Keratinocyte (primary cell): ENCODE results near the gene KRT5. TPM values are rescaled to one million over a fixed set of nuclear protein-coding genes. Genes with fewer than 3 reads are reported as not detected.

Experiments
- DNase-seq: peaks from one replicate; pipeline ENCODE4 v3.0.0-alpha.2; 2011; ENCODE audit warnings: low read depth, missing footprints, low spot score
- FAIRE-seq: peaks from 2 replicates; lab custom pipeline; 2011; peaks lifted over from hg19 to GRCh38; lab: Jason Lieb, UNC
- H2AFZ ChIP-seq: 2 replicates; pipeline ENCODE4 v1.6.0; 2012; ENCODE audit warnings: low read length, control low read depth, inconsistent platforms; ENCODE audit not compliant: control insufficient read depth
- H3K27ac ChIP-seq: 2 replicates; pipeline ENCODE4 v1.5.1; 2011; ENCODE audit warnings: low read length; ENCODE audit not compliant: control insufficient read depth, insufficient read depth
- H3K27me3 ChIP-seq: 3 replicates; pipeline ENCODE4 v1.6.0; 2011; ENCODE audit warnings: low read length; ENCODE audit not compliant: control insufficient read depth, insufficient read depth; ENCODE audit errors: extremely low read depth
- H3K36me3 ChIP-seq, 2 experiments: 2 replicates in 1 of 2; 3 replicates in 1 of 2; pipeline ENCODE4 v1.5.1; 2011; ENCODE audit warnings: low read length in 2 of 2, mild to moderate bottlenecking in 1 of 2; ENCODE audit not compliant: control insufficient read depth in 2 of 2, insufficient read depth in 2 of 2; ENCODE audit errors: extremely low read depth in 1 of 2
- H3K4me1 ChIP-seq: 3 replicates; pipeline ENCODE4 v1.5.1; 2011; ENCODE audit warnings: low read length; ENCODE audit not compliant: control insufficient read depth, insufficient read depth; ENCODE audit errors: extremely low read depth
- H3K4me2 ChIP-seq: 3 replicates; pipeline ENCODE4 v1.6.0; 2011; ENCODE audit warnings: low read depth, low read length; ENCODE audit not compliant: control insufficient read depth, insufficient read depth; ENCODE audit errors: extremely low read depth
- H3K4me3 ChIP-seq, 3 experiments: fragments of 200-600 bp in 1 of 3; sonication (generic) in 1 of 3; 2 replicates in 2 of 3; 3 replicates in 1 of 3; pipeline ENCODE4 v1.5.1; 2011 to 2016; ENCODE audit warnings: low read length in 3 of 3, mild to moderate bottlenecking in 3 of 3, control low read depth in 2 of 3, inconsistent platforms in 1 of 3, low read depth in 1 of 3, mixed read lengths in 1 of 3, mixed run types in 1 of 3, moderate library complexity in 1 of 3; ENCODE audit not compliant: control insufficient read depth in 2 of 3, insufficient read depth in 2 of 3; ENCODE audit errors: extremely low read depth in 1 of 3
- H3K79me2 ChIP-seq: 2 replicates; pipeline ENCODE4 v1.6.0; 2012; ENCODE audit warnings: low read length; ENCODE audit not compliant: control insufficient read depth, insufficient read depth
- H3K9ac ChIP-seq: 3 replicates; pipeline ENCODE4 v1.6.0; 2011; ENCODE audit warnings: low read length; ENCODE audit not compliant: control insufficient read depth, insufficient read depth; ENCODE audit errors: extremely low read depth
- H3K9me1 ChIP-seq: 3 replicates; pipeline ENCODE4 v1.6.0; 2011; ENCODE audit warnings: low read length; ENCODE audit not compliant: control insufficient read depth, insufficient read depth; ENCODE audit errors: extremely low read depth
- H3K9me3 ChIP-seq: 2 replicates; pipeline ENCODE4 v1.5.1; 2012; ENCODE audit warnings: low read depth, low read length; ENCODE audit not compliant: control insufficient read depth
- H4K20me1 ChIP-seq: 3 replicates; pipeline ENCODE4 v1.6.0; 2011; ENCODE audit warnings: low read length; ENCODE audit not compliant: control insufficient read depth, insufficient read depth; ENCODE audit errors: extremely low read depth
- CTCF ChIP-seq, 3 experiments: IDR thresholded peaks in 1 of 3; conservative IDR thresholded peaks in 1 of 3; optimal IDR thresholded peaks in 1 of 3; 2 replicates in 2 of 3; 3 replicates in 1 of 3; pipeline versions ENCODE3 to v1.5.1; 2011; ENCODE audit warnings: low read length in 3 of 3, mild to moderate bottlenecking in 3 of 3, moderate library complexity in 2 of 3, control low read depth in 1 of 3, inconsistent platforms in 1 of 3; ENCODE audit not compliant: insufficient read depth in 2 of 3; ENCODE audit errors: extremely low read depth in 1 of 3
- EZH2 ChIP-seq: IDR thresholded peaks from one replicate; pipeline ENCODE4 v1.6.1; 2012; ENCODE audit warnings: inconsistent platforms, mild to moderate bottlenecking, low read length, moderate library complexity
- dilution Hi-C: fragments of 300-500 bp; cut with MboI; formaldehyde crosslinking; loops from one replicate; pipeline ENCODE4 v1.7.0; 2020; ENCODE audit warnings: low sequenced_read_pairs; ENCODE audit not compliant: extremely low pct_ligation_motif_present
- polyA plus RNA-seq, 5 experiments: library from polyadenylated mRNA; depleted of rRNA in 3 of 5; stranded (reverse) in 3 of 5; stranded (forward) in 1 of 5; unstranded in 1 of 5; fragments of >200 nt; gene quantifications; 1 replicate in 1 of 5; 2 replicates in 3 of 5; 3 replicates in 1 of 5; pipeline versions ENCODE4 v1.2.1 to v1.2.3, GENCODE V29; 2011 to 2012; ENCODE audit warnings: missing spikeins in 2 of 5, low read depth in 1 of 5, low replicate concordance in 1 of 5

The KRT5 gene
- polyA plus RNA-seq, 1 donor (not counting 4 experiments of a cell fraction or from before 2014, with no cell fraction given) = 15,814 TPM

- no peak overlapping the region for H3K27ac ChIP-seq
- H2AFZ ChIP-seq = no peak overlapping the region
- no peak overlapping the region for H3K4me3 ChIP-seq
- DNase-seq (no peak), FAIRE-seq (no peak)
- dilution Hi-C loops = no loop called here
- no peak overlapping the region for H3K4me2 ChIP-seq
- H3K9me1 ChIP-seq = no peaks in the 10 kb centered on the region
- no peaks in the 10 kb centered on the region for H3K27me3 ChIP-seq
- peaks cover 20% of the 10 kb centered on the region for H3K4me1 ChIP-seq
- no peak overlapping the region for H3K9ac ChIP-seq
- H3K9me3 ChIP-seq = no peaks in the 10 kb centered on the region
- H4K20me1 ChIP-seq = no peaks in the 10 kb centered on the region
- TF ChIP-seq CTCF (optimal IDR thresholded peaks at IDR 0.05 in 1 of 3, IDR thresholded peaks at IDR 0.05 in 1 of 3, conservative IDR thresholded peaks at IDR 0.05 in 1 of 3; ENCODE audit: extremely low read depth in 1 of 3, insufficient read depth in 2 of 3, low read length in 3 of 3) (no peak), EZH2 (no peak)
- H3K36me3 ChIP-seq = no peaks in the 10 kb centered on the region
- no peaks in the 10 kb centered on the region for H3K79me2 ChIP-seq
Observed at GRCh38 chr12:52529846-52530245, 9.7 kb upstream of the KRT5 start.

- Histone ChIP-seq H3K9ac (no peak overlapping the region), H2AFZ (no peak overlapping the region), H3K79me2 (no peaks in the 10 kb centered on the region), H3K27ac (no peak overlapping the region), H4K20me1 (no peaks in the 10 kb centered on the region), H3K9me3 (no peaks in the 10 kb centered on the region), H3K4me3 (no peak overlapping the region), H3K27me3 (no peaks in the 10 kb centered on the region), H3K9me1 (no peaks in the 10 kb centered on the region), H3K36me3 (no peaks in the 10 kb centered on the region), H3K4me2 (no peak overlapping the region), H3K4me1 (peaks cover 25% of the 10 kb centered on the region)
- no peak for TF ChIP-seq CTCF (optimal IDR thresholded peaks at IDR 0.05 in 1 of 3, IDR thresholded peaks at IDR 0.05 in 1 of 3, conservative IDR thresholded peaks at IDR 0.05 in 1 of 3; ENCODE audit: extremely low read depth in 1 of 3, insufficient read depth in 2 of 3, low read length in 3 of 3)
- TF ChIP-seq EZH2 = no peak
- FAIRE-seq (no peak), DNase-seq (no peak)
- dilution Hi-C loops = no loop called here
Observed at GRCh38 chr12:52529417-52529816, 9.2 kb upstream of the KRT5 start.
